Nephron progenitor cell (in vitro differentiated cells): ENCODE measurements around the gene CMIP.

Experiments used
- DNase-seq: peaks from one replicate; pipeline ENCODE4 v3.0.0; 2021
- H3K27ac Mint-ChIP-seq: 2 replicates; pipeline ENCODE4 v1.8.0; 2021; ENCODE audit warnings: mild to moderate bottlenecking, moderate library complexity, mixed read lengths
- H3K27me3 Mint-ChIP-seq: 2 replicates; pipeline ENCODE4 v1.8.0; 2021; ENCODE audit warnings: mild to moderate bottlenecking, low read depth, mixed read lengths; ENCODE audit not compliant: poor library complexity
- H3K36me3 Mint-ChIP-seq: 2 replicates; pipeline ENCODE4 v1.8.0; 2021; ENCODE audit warnings: low read depth, mixed read lengths
- H3K4me1 Mint-ChIP-seq: 2 replicates; pipeline ENCODE4 v1.8.0; 2021; ENCODE audit warnings: mixed read lengths
- H3K4me3 Mint-ChIP-seq: 2 replicates; pipeline ENCODE4 v1.8.0; 2021; ENCODE audit warnings: mild to moderate bottlenecking, moderate library complexity, mixed read lengths
- H3K9me3 Mint-ChIP-seq: 2 replicates; pipeline ENCODE4 v1.8.0; 2021; ENCODE audit warnings: mild to moderate bottlenecking, moderate library complexity, mixed read lengths
- CTCF ChIP-seq: fragments of 200-600 bp; sonication (generic); IDR thresholded peaks from 2 replicates; pipeline ENCODE4 v1.5.0; 2021; ENCODE audit warnings: antibody characterized with exemption

Gene CMIP

GRCh38 chr16:81518439-81518757 is 73.8 kb downstream of the CMIP start:
- H3K27ac Mint-ChIP-seq: no peak overlapping the region
- H3K4me1 Mint-ChIP-seq: peaks cover 24% of the 10 kb centered on the region
- no peak for DNase-seq

GRCh38 chr16:81519301-81520150 is 74.9 kb downstream of the CMIP start:
- no peaks in the 10 kb centered on the region for H3K9me3 Mint-ChIP-seq
- no peak overlapping the region for H3K4me3 Mint-ChIP-seq
- peaks cover 15% of the 10 kb centered on the region for H3K4me1 Mint-ChIP-seq
- no peak overlapping the region for H3K27ac Mint-ChIP-seq
- H3K27me3 Mint-ChIP-seq: no peaks in the 10 kb centered on the region
- DNase-seq: no peak
- TF ChIP-seq CTCF: no peak
- H3K36me3 Mint-ChIP-seq: peaks cover 13% of the 10 kb centered on the region

More at GRCh38 chr16:81518439-81518757, 73.8 kb downstream of the CMIP start:
- TF ChIP-seq CTCF: no peak
- Mint-ChIP-seq H3K36me3 (peaks cover 13% of the 10 kb centered on the region), H3K27me3 (no peaks in the 10 kb centered on the region), H3K9me3 (no peaks in the 10 kb centered on the region), H3K4me3 (no peak overlapping the region)

DNA sequence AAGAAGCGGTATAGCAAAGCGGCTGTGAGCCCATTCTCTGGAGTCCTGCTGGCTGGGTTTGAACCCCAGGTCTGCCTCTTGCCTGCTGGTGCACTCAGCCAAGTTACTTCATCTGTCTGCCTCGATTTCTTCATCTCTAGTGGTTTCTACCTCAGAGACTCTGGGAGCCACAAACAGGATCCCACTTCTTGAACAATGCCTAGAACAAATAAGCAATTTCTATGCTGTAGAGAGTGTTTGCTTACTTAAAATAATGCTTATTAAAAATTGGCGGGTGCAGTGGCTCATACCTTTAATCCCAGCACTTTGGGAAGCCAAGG is 75.5 kb downstream of the CMIP start:
- TF ChIP-seq CTCF: no peak
- H3K4me1 Mint-ChIP-seq: peaks cover 13% of the 10 kb centered on the region
- no peak for DNase-seq
- no peaks in the 10 kb centered on the region for H3K27me3 Mint-ChIP-seq
- peaks cover 13% of the 10 kb centered on the region for H3K36me3 Mint-ChIP-seq
- H3K4me3 Mint-ChIP-seq: no peak overlapping the region
- H3K9me3 Mint-ChIP-seq: no peaks in the 10 kb centered on the region
- no peak overlapping the region for H3K27ac Mint-ChIP-seq

- H3K36me3 Mint-ChIP-seq: peaks cover 13% of the 10 kb centered on the region
- no peak for DNase-seq
- TF ChIP-seq CTCF: no peak
- H3K9me3 Mint-ChIP-seq: no peaks in the 10 kb centered on the region
- H3K27me3 Mint-ChIP-seq: peaks cover 2% of the 10 kb centered on the region
- peaks cover 8% of the 10 kb centered on the region for H3K4me1 Mint-ChIP-seq
- H3K4me3 Mint-ChIP-seq: no peak overlapping the region
- H3K27ac Mint-ChIP-seq: no peak overlapping the region
Measured at GRCh38 chr16:81520560-81521135, 76.0 kb downstream of the CMIP start.

DNA sequence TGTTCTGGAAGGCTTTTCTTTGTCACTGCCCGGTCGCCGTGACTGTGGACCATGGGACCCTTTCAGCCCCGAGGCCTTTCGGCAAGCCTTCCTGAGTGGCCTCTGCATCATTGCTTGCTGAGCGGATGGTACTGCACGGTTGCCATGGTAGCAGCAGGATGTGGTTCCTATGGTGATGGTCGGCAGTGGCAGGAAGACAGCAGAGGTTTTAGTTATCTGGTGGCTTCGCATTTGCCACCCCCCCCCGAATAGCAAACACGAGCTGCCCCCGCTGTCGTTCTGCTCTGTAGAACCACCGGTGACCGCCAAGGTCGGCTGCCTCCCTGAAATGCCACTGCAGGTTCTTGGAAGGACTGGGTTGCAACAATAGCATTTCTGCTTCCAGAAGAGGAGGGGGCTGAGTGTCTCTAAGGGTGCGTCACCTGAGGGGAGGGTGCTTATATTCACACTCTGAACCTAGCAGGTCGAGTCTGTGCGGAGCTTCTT is 76.6 kb downstream of the CMIP start:
- Mint-ChIP-seq H3K4me1 (peaks cover 2% of the 10 kb centered on the region), H3K4me3 (no peak overlapping the region), H3K27ac (peak overlapping the region; percentile 26), H3K27me3 (peaks cover 2% of the 10 kb centered on the region), H3K9me3 (no peaks in the 10 kb centered on the region), H3K36me3 (peaks cover 11% of the 10 kb centered on the region)
- peak; percentile 40 for DNase-seq
- TF ChIP-seq CTCF: no peak
